ENCODE data around the gene VSIG8.
A peak's percentile ranks its signal among the peaks of the same experiment; 100 is the strongest.

VSIG8 gene

DNA sequence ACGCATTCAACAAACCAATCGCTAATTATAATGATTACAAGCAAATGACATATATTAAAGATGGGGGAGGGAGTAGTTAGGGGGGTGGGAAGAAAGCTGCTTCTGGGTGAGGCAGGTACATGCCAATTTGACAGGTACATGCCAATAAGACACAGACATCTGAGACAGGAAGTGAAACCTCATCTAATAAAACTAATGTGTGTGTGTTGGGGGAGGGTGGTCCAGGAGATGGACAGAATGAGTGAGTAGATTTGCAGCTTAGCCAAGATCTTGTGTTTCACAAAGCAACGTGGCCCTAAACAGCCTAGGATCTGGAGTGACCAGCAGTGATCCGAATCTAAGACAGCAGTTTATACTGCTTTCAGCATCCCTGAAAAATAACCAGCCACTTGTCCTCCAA, 26.7 kb upstream of the VSIG8 start:
- TF ChIP-seq TARDBP (IDR thresholded peaks at IDR 0.05) (no peak), ARNT (IDR thresholded peaks at IDR 0.05) (no peak), NFRKB (IDR thresholded peaks at IDR 0.05) (no peak)
- POLR2A ChIA-PET: no interaction called here
- no peak for DNase-seq (ENCODE audit: extremely low spot score)
- CTCF ChIA-PET: interaction anchor here (0.6 to 1.4 kb wide), 3 partner anchors 90 to 178 kb away, joined by 3 to 10 read pairs (median 3); no protein-coding TSS in a partner anchor

DNA sequence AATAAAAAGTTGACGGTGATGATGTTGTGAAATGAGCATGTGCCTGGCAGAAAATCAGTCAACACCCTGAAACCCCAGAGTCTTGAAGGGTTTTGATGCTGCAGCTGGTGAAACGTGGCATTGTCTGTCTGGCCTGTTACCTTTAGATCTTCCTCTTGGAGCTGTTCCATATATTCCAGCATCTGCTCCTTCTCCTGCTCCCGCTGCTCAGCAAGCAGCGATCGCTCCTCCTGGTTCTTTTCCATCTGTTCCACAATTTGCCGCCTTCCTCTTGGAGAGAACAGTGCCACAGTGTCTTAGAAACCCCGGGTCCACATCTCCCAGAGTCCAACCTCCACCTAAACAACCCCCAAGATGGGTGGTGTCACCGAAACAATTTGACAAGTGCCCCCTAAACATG, 21.8 kb upstream of the VSIG8 start:
- DNase-seq (ENCODE audit: extremely low spot score): no peak
- ChIA-PET CTCF (no interaction called here), POLR2A (no interaction called here)
- TF ChIP-seq FOXA1 (IDR thresholded peaks at IDR 0.05) (no peak), FOXK2 (IDR thresholded peaks at IDR 0.05) (no peak), FOXM1 (IDR thresholded peaks at IDR 0.05; ENCODE audit: borderline replicate concordance) (no peak), SP1 (IDR thresholded peaks at IDR 0.05) (no peak), HDGF (IDR thresholded peaks at IDR 0.05; ENCODE audit: borderline replicate concordance) (no peak), ELF4 (IDR thresholded peaks at IDR 0.05) (no peak), ARNT (IDR thresholded peaks at IDR 0.05) (no peak), LEF1 (IDR thresholded peaks at IDR 0.05; ENCODE audit: borderline replicate concordance) (no peak), SUZ12 (IDR thresholded peaks at IDR 0.05) (no peak), BHLHE40 (IDR thresholded peaks at IDR 0.05; ENCODE audit: borderline replicate concordance) (no peak), L3MBTL2 (conservative IDR thresholded peaks at IDR 0.05) (no peak), TARDBP (IDR thresholded peaks at IDR 0.05) (no peak), NFRKB (IDR thresholded peaks at IDR 0.05) (no peak)
- TF ChIP-seq, protein P1, sequence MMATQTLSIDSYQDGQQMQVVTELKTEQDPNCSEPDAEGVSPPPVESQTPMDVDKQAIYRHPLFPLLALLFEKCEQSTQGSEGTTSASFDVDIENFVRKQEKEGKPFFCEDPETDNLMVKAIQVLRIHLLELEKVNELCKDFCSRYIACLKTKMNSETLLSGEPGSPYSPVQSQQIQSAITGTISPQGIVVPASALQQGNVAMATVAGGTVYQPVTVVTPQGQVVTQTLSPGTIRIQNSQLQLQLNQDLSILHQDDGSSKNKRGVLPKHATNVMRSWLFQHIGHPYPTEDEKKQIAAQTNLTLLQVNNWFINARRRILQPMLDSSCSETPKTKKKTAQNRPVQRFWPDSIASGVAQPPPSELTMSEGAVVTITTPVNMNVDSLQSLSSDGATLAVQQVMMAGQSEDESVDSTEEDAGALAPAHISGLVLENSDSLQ (IDR thresholded peaks at IDR 0.05): no peak

DNA sequence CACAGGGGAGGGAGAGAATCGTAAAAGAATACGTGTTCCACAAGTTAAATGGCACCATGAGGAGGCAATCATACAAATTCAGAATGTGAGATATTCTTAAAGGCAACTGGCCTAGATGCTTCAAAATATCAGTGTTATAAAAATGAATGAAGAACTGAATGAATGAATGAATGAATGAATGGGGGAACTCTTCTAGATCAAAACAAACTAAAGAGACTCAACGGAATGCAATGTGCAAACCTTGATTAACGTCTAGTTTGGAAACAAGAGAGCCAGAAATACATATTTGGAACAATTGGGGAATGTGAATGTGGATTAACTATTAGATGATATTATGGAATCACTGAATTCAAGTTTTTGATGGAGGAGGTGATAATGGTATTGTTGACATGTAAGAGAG, 20.7 kb upstream of the VSIG8 start:
- TF ChIP-seq TARDBP (IDR thresholded peaks at IDR 0.05) (no peak), LEF1 (IDR thresholded peaks at IDR 0.05; ENCODE audit: borderline replicate concordance) (no peak), CTBP1 (IDR thresholded peaks at IDR 0.05; ENCODE audit: borderline replicate concordance) (no peak), SP1 (IDR thresholded peaks at IDR 0.05) (no peak), NFRKB (IDR thresholded peaks at IDR 0.05) (no peak), FOXM1 (IDR thresholded peaks at IDR 0.05; ENCODE audit: borderline replicate concordance) (no peak), FOXA1 (IDR thresholded peaks at IDR 0.05) (no peak), ELF4 (IDR thresholded peaks at IDR 0.05) (no peak), BHLHE40 (IDR thresholded peaks at IDR 0.05; ENCODE audit: borderline replicate concordance) (no peak), L3MBTL2 (conservative IDR thresholded peaks at IDR 0.05) (no peak), ZNF384 (IDR thresholded peaks at IDR 0.05) (no peak), FOXK2 (IDR thresholded peaks at IDR 0.05) (no peak), SUZ12 (IDR thresholded peaks at IDR 0.05) (no peak), ARNT (IDR thresholded peaks at IDR 0.05) (no peak), HDGF (IDR thresholded peaks at IDR 0.05; ENCODE audit: borderline replicate concordance) (no peak)
- TF ChIP-seq, protein P1 (IDR thresholded peaks at IDR 0.05): no peak
- ChIA-PET CTCF (interaction anchor here (1.4 kb wide), 1 partner anchor 8 kb away, joined by 3 read pairs; no protein-coding TSS in a partner anchor), POLR2A (no interaction called here)
- DNase-seq (ENCODE audit: extremely low spot score): no peak

DNA sequence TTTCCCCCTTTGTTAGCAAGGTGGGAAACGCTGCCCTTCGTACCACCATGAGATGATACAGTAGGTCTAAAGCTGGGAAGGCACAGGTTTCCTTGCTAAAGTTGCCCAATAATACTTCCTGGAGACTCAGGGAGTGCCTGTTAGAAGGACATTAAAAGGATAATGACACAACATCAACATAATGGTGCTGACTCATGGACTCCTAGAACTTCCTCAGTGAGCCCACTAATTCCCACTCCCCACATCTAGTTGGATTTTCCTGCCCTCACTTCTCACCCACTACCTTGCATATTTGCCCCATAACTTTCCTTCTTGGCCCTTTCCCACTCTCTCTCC, 20.0 kb upstream of the VSIG8 start:
- ChIA-PET POLR2A (no interaction called here), CTCF (interaction anchor here (1.4 kb wide), 1 partner anchor 9 kb away, joined by 3 read pairs; no protein-coding TSS in a partner anchor)
- TF ChIP-seq HDGF (IDR thresholded peaks at IDR 0.05; ENCODE audit: borderline replicate concordance) (no peak), SUZ12 (IDR thresholded peaks at IDR 0.05) (no peak), SP1 (IDR thresholded peaks at IDR 0.05) (no peak), NFRKB (IDR thresholded peaks at IDR 0.05) (no peak), FOXA1 (IDR thresholded peaks at IDR 0.05) (no peak), ZNF384 (IDR thresholded peaks at IDR 0.05) (no peak), ARNT (IDR thresholded peaks at IDR 0.05) (no peak), CTBP1 (IDR thresholded peaks at IDR 0.05; ENCODE audit: borderline replicate concordance) (no peak), BHLHE40 (IDR thresholded peaks at IDR 0.05; ENCODE audit: borderline replicate concordance) (no peak), FOXM1 (IDR thresholded peaks at IDR 0.05; ENCODE audit: borderline replicate concordance) (no peak), ELF4 (IDR thresholded peaks at IDR 0.05) (no peak), TARDBP (IDR thresholded peaks at IDR 0.05) (no peak), L3MBTL2 (conservative IDR thresholded peaks at IDR 0.05) (no peak), FOXK2 (IDR thresholded peaks at IDR 0.05) (no peak), LEF1 (IDR thresholded peaks at IDR 0.05; ENCODE audit: borderline replicate concordance) (no peak)
- TF ChIP-seq, protein P1 (IDR thresholded peaks at IDR 0.05): no peak
- DNase-seq (ENCODE audit: extremely low spot score): no peak

DNA sequence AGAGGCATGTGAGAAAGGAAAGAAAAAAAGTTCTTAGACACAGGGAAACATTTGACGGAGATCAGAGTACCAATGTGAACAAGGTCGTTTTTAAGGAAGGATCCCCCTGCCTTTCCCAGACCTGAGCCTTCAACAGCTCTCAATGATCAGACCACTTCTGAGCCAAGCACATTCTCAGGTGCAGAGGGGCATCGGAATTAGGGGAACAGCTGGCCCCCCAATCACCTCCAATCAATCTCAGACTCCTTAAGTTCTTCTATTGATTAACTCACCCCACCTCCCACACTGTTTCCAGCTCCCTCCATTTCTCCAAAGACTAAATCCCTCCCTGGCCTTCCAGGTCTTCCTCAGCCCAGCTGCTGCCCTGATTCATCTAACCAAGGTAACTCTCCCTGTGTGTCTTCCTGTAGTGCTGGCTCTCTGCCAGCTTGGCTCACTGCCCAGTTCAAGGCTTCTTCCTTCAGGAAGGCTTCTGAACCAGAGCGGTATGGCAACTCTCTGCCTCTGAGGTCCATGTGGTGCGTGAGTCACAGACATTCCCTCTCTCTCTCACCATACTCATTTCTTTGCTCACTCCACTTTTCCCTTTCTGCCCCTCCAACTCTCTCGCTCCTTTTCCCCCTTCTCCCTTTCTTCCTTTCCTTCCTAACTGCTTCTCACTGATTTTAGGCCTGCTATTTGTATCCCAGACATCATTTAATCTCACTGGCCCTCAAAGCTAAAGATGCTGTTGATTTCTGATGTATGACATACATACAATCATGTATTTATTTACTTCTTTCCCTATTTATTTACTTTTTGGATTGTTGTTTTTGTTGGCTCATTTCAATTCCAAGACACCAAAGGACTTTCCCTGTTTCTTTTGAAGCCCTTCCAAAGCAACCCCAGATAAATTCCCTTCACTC, 19.4 kb upstream of the VSIG8 start:
- ChIA-PET CTCF (interaction anchor here (1.4 kb wide), 1 partner anchor 9 kb away, joined by 3 read pairs; no protein-coding TSS in a partner anchor), POLR2A (no interaction called here)
- peak; percentile 37 for DNase-seq (ENCODE audit: extremely low spot score)
- TF ChIP-seq CTBP1 (IDR thresholded peaks at IDR 0.05; ENCODE audit: borderline replicate concordance) (no peak), ARNT (IDR thresholded peaks at IDR 0.05) (no peak), FOXK2 (IDR thresholded peaks at IDR 0.05) (no peak), FOXA1 (IDR thresholded peaks at IDR 0.05) (no peak), HDGF (IDR thresholded peaks at IDR 0.05; ENCODE audit: borderline replicate concordance) (no peak), TARDBP (IDR thresholded peaks at IDR 0.05) (no peak), SP1 (IDR thresholded peaks at IDR 0.05) (no peak), NFRKB (IDR thresholded peaks at IDR 0.05) (no peak), L3MBTL2 (conservative IDR thresholded peaks at IDR 0.05) (no peak), ELF4 (IDR thresholded peaks at IDR 0.05) (no peak), FOXM1 (IDR thresholded peaks at IDR 0.05; ENCODE audit: borderline replicate concordance) (no peak), BHLHE40 (IDR thresholded peaks at IDR 0.05; ENCODE audit: borderline replicate concordance) (no peak), SUZ12 (IDR thresholded peaks at IDR 0.05) (no peak), ZNF384 (IDR thresholded peaks at IDR 0.05) (no peak), LEF1 (IDR thresholded peaks at IDR 0.05; ENCODE audit: borderline replicate concordance) (no peak)
- TF ChIP-seq, protein P1 (IDR thresholded peaks at IDR 0.05): no peak
